GM18951 (cell line): ENCODE results near the gene EML6.

Experiments
- POLR2A ChIP-seq: IDR thresholded peaks from 4 replicates; pipeline ENCODE4 v1.6.1; 2011; ENCODE audit warnings: mild to moderate bottlenecking; ENCODE audit not compliant: insufficient read length, insufficient read depth; ENCODE audit errors: extremely low read depth
- in situ Hi-C: fragments of 300-500 bp; cut with MboI; formaldehyde crosslinking; loops from one replicate; pipeline ENCODE4 v1.12.0; 2022; ENCODE audit warnings: low sequenced_read_pairs, mixed read lengths, inconsistent platforms; ENCODE audit not compliant: unreplicated experiment

EML6 gene

GRCh38 chr2:54881759-54882158, 158.3 kb downstream of the EML6 start:
- no peak for TF ChIP-seq POLR2A
- in situ Hi-C loops, result no loop called here

- TF ChIP-seq POLR2A, result no peak
- in situ Hi-C loops, result no loop called here
Measured at GRCh38 chr2:54885891-54886290, 162.4 kb downstream of the EML6 start.

- in situ Hi-C loops, result no loop called here
- TF ChIP-seq POLR2A, result no peak
Measured at GRCh38 chr2:54887850-54888545, 164.5 kb downstream of the EML6 start.

GRCh38 chr2:54889053-54889452, 165.6 kb downstream of the EML6 start:
- no peak for TF ChIP-seq POLR2A
- in situ Hi-C loops, result no loop called here

- no peak for TF ChIP-seq POLR2A
- in situ Hi-C loops, result no loop called here
Measured at GRCh38 chr2:54891909-54892308, 168.4 kb downstream of the EML6 start.

- in situ Hi-C loops, result no loop called here
- TF ChIP-seq POLR2A, result no peak
Measured at GRCh38 chr2:54894467-54894866, 171.0 kb downstream of the EML6 start.

GRCh38 chr2:54895730-54896129, 172.3 kb downstream of the EML6 start:
- in situ Hi-C loops, result no loop called here
- TF ChIP-seq POLR2A, result no peak

GRCh38 chr2:54897420-54898310, 174.2 kb downstream of the EML6 start:
- no peak for TF ChIP-seq POLR2A
- in situ Hi-C loops, result no loop called here

GRCh38 chr2:54898456-54899226, 175.2 kb downstream of the EML6 start:
- in situ Hi-C loops, result no loop called here
- no peak for TF ChIP-seq POLR2A

GRCh38 chr2:54899576-54900200, 176.2 kb downstream of the EML6 start:
- no peak for TF ChIP-seq POLR2A
- in situ Hi-C loops, result loop anchor here (10.0 kb wide), 1 partner anchor 275 kb away; no protein-coding TSS in a partner anchor

- no peak for TF ChIP-seq POLR2A
- in situ Hi-C loops, result loop anchor here (10.0 kb wide), 1 partner anchor 273 kb away; no protein-coding TSS in a partner anchor
Measured at GRCh38 chr2:54901224-54901986, 177.9 kb downstream of the EML6 start.

- TF ChIP-seq POLR2A, result no peak
- in situ Hi-C loops, result loop anchor here (10.0 kb wide), 1 partner anchor 272 kb away; no protein-coding TSS in a partner anchor
Measured at GRCh38 chr2:54902763-54903162, 179.3 kb downstream of the EML6 start.
